BJ (cell line): Measurements from ENCODE around the gene SH3RF1. TPM values are rescaled to one million over a fixed set of nuclear protein-coding genes. Genes with fewer than 3 reads are reported as not detected.

Experiments
- CTCF ChIA-PET: fragments of 350-600 bp; formaldehyde crosslinking; extraction: SDS; loops from one replicate; lab custom pipeline; 2021; ENCODE audit warnings: antibody characterized with exemption, inconsistent platforms; lab: Yijun Ruan, JAX
- POLR2A ChIA-PET: fragments of 300-600 bp; sonication (Branson Sonifier 250); formaldehyde crosslinking; extraction: SDS; loops from one replicate; lab custom pipeline; 2021; ENCODE audit warnings: antibody characterized with exemption; lab: Charles Lee
- DNase-seq: peaks from one replicate; pipeline ENCODE4 v3.0.0-alpha.2; 2011; ENCODE audit warnings: low read depth
- H3K27me3 ChIP-seq: 2 replicates; pipeline ENCODE4 v1.6.0; 2011; ENCODE audit warnings: low read length; ENCODE audit not compliant: control insufficient read depth, insufficient read depth
- H3K36me3 ChIP-seq: 2 replicates; pipeline ENCODE4 v1.5.1; 2011; ENCODE audit warnings: low read length; ENCODE audit not compliant: control insufficient read depth, insufficient read depth
- H3K4me3 ChIP-seq: 2 replicates; pipeline ENCODE4 v1.5.1; 2011; ENCODE audit warnings: low read depth, mild to moderate bottlenecking, control low read depth, low read length
- CTCF ChIP-seq: IDR thresholded peaks from 2 replicates; pipeline ENCODE4 v1.5.1; 2011; ENCODE audit warnings: low read depth, mild to moderate bottlenecking, control low read depth, inconsistent platforms, low read length, moderate library complexity; ENCODE audit not compliant: insufficient read depth
- polyA plus RNA-seq: library from polyadenylated mRNA; depleted of rRNA; stranded (reverse); fragments of >200 nt; gene quantifications from 2 replicates; pipeline ENCODE4 v1.2.3, GENCODE V29; 2011

Gene SH3RF1
- polyA plus RNA-seq, 1 experiment = 38.8 TPM

GRCh38 chr4:169151671-169152070 lies 119.1 kb downstream of the SH3RF1 start:
- H3K4me3 ChIP-seq = no peak overlapping the region
- no peak for TF ChIP-seq CTCF
- H3K27me3 ChIP-seq = no peaks in the 10 kb centered on the region
- ChIA-PET POLR2A (interaction anchor here (0.7 kb wide), 1 partner anchor 242 kb away, joined by 3 read pairs; no protein-coding TSS in a partner anchor), CTCF (no interaction called here)
- H3K36me3 ChIP-seq = 0 out of 2 replicates have a peak, but pooled peaks cover 1% of the 10 kb centered on the region
- DNase-seq = no peak

- no peak for DNase-seq
- TF ChIP-seq CTCF = no peak
- CTCF ChIA-PET = interaction anchor here (1.4 kb wide), 1 partner anchor 9 kb away, joined by 3 read pairs; no protein-coding TSS in a partner anchor
- POLR2A ChIA-PET = no interaction called here
- H3K4me3 ChIP-seq = no peak overlapping the region
- 0 out of 2 replicates have a peak, but pooled peaks cover 1% of the 10 kb centered on the region for H3K36me3 ChIP-seq
- no peaks in the 10 kb centered on the region for H3K27me3 ChIP-seq
Measured at GRCh38 chr4:169150806-169151205, 120.0 kb downstream of the SH3RF1 start.

- H3K27me3 ChIP-seq = no peaks in the 10 kb centered on the region
- no peak for DNase-seq
- H3K4me3 ChIP-seq = no peak overlapping the region
- TF ChIP-seq CTCF = no peak
- POLR2A ChIA-PET = no interaction called here
- CTCF ChIA-PET = interaction anchor here (0.7 kb wide), 1 partner anchor 62 kb away, joined by 3 read pairs; no protein-coding TSS in a partner anchor
- H3K36me3 ChIP-seq = 0 out of 2 replicates have a peak, but pooled peaks cover 1% of the 10 kb centered on the region
Measured at GRCh38 chr4:169148885-169149284, 121.9 kb downstream of the SH3RF1 start.

- H3K27me3 ChIP-seq = no peaks in the 10 kb centered on the region
- POLR2A ChIA-PET = no interaction called here
- no peak overlapping the region for H3K4me3 ChIP-seq
- CTCF ChIA-PET = interaction anchor here (1.6 kb wide), 1 partner anchor 123 kb away, joined by 3 read pairs; no protein-coding TSS in a partner anchor
- no peak for TF ChIP-seq CTCF
- DNase-seq = no peak
- peaks cover 3% of the 10 kb centered on the region; the same call in 1 of the 2 replicates for H3K36me3 ChIP-seq
Measured at GRCh38 chr4:169147191-169147590, 123.6 kb downstream of the SH3RF1 start.

- TF ChIP-seq CTCF = no peak
- H3K4me3 ChIP-seq = no peak overlapping the region
- H3K36me3 ChIP-seq = peaks cover 3% of the 10 kb centered on the region; the same call in 1 of the 2 replicates
- POLR2A ChIA-PET = no interaction called here
- no peak for DNase-seq
- H3K27me3 ChIP-seq = no peaks in the 10 kb centered on the region
- CTCF ChIA-PET = no interaction called here
Measured at GRCh38 chr4:169144061-169144600, 126.6 kb downstream of the SH3RF1 start.
